Endodermal cell (in vitro differentiated cells): ENCODE data around the gene LLGL2. TPM values are rescaled to one million over a fixed set of nuclear protein-coding genes. Genes with fewer than 3 reads are reported as not detected.

Source experiments
- DNase-seq: peaks from one replicate; pipeline ENCODE4 v3.0.0-alpha.2; 2017
- H3K27ac ChIP-seq: 2 replicates; pipeline ENCODE4 v1.5.1; 2013; ENCODE audit warnings: mild to moderate bottlenecking, low read depth, low read length, moderate library complexity
- H3K27me3 ChIP-seq: 2 replicates; pipeline ENCODE4 v1.6.1; 2013; ENCODE audit warnings: mild to moderate bottlenecking, low read length, moderate library complexity; ENCODE audit not compliant: insufficient read depth, control insufficient read depth, poor library complexity, severe bottlenecking
- H3K36me3 ChIP-seq: 2 replicates; pipeline ENCODE4 v1.7.0; 2013; ENCODE audit warnings: mild to moderate bottlenecking, low read length, moderate library complexity; ENCODE audit not compliant: control insufficient read depth, insufficient read depth
- H3K4me1 ChIP-seq: one replicate; pipeline ENCODE4 v1.7.0; 2013; ENCODE audit warnings: low read length; ENCODE audit not compliant: control insufficient read depth, insufficient read depth
- H3K4me3 ChIP-seq: 2 replicates; pipeline ENCODE4 v1.5.1; 2013; ENCODE audit warnings: mild to moderate bottlenecking, low read length, moderate library complexity
- H3K9ac ChIP-seq: 2 replicates; pipeline ENCODE4 v1.6.1; 2013; ENCODE audit warnings: mild to moderate bottlenecking, low read length, moderate library complexity; ENCODE audit not compliant: poor library complexity, severe bottlenecking; ENCODE audit errors: extremely low read depth
- H3K9me3 ChIP-seq: 2 replicates; pipeline ENCODE4 v1.6.1; 2013; ENCODE audit warnings: mild to moderate bottlenecking, low read length, moderate library complexity; ENCODE audit not compliant: control insufficient read depth
- H3K27ac Mint-ChIP-seq: 2 replicates; pipeline ENCODE4 v1.8.0; 2020; ENCODE audit warnings: mixed read lengths
- H3K27me3 Mint-ChIP-seq: 2 replicates; pipeline ENCODE4 v1.8.0; 2021; ENCODE audit warnings: mild to moderate bottlenecking, mixed read lengths; ENCODE audit not compliant: insufficient read depth
- H3K36me3 Mint-ChIP-seq: 2 replicates; pipeline ENCODE4 v1.8.0; 2020; ENCODE audit warnings: low read depth, mixed read lengths
- H3K4me1 Mint-ChIP-seq: 2 replicates; pipeline ENCODE4 v1.8.0; 2020; ENCODE audit warnings: mixed read lengths
- H3K4me3 Mint-ChIP-seq: 2 replicates; pipeline ENCODE4 v1.8.0; 2020; ENCODE audit warnings: mild to moderate bottlenecking, moderate library complexity, mixed read lengths
- H3K9me3 Mint-ChIP-seq: 2 replicates; pipeline ENCODE4 v1.8.0; 2020; ENCODE audit warnings: mild to moderate bottlenecking, mixed read lengths
- CTCF ChIP-seq: fragments of 200-600 bp; sonication (generic); conservative IDR thresholded peaks from 2 replicates; pipeline ENCODE4 v1.5.0; 2021; ENCODE audit warnings: antibody characterized with exemption, mild to moderate bottlenecking
- WGBS, 2 experiments: methylation state at CpG; one replicate each; pipeline versions ENCODE4 v1.1.5 to v1.1.7; 2013; ENCODE audit warnings: missing lambda C conversion rate in 2 of 2, mixed read lengths in 1 of 2; ENCODE audit not compliant: insufficient coverage in 1 of 2, insufficient read length in 1 of 2; 5-methylcytosine and 5-hydroxymethylcytosine counted together
- long read RNA-seq, 4 experiments: library from polyadenylated mRNA in 2 of 4; library from RNA in 1 of 4; library from capped mRNA in 1 of 4; stranded (forward) in 3 of 4; unstranded in 1 of 4; transcript quantifications; one replicate each; pipeline ENCODE4 v2.0.0, GENCODE V29; 2020 to 2021; ENCODE audit warnings: inconsistent platforms in 1 of 4
- polyA plus RNA-seq, 2 experiments: library from polyadenylated mRNA; stranded (reverse); fragments of 50-300 nt; gene quantifications; one replicate each; pipeline ENCODE4 v1.2.3, GENCODE V29; 2013
- total RNA-seq, 2 donors: library from RNA; stranded (reverse); fragmentation: NEBNext Ultra II Directional in 1 of 2; extraction: Animal tissue kit (Norgen Biotek cat#: 25700) in 1 of 2; gene quantifications; 2 replicates in 1 of 2; 3 replicates in 1 of 2; pipeline ENCODE4 v1.2.1, GENCODE V29; 2021

LLGL2 gene
- 100 to 1,000 TPM; 128 to 149 TPM for total RNA-seq
- polyA plus RNA-seq (2013, experiment 1 of 2): 20.2 TPM
- polyA plus RNA-seq (2013, experiment 2 of 2): 16.5 TPM
- long read RNA-seq, experiment 1, transcript LLGL2-202 (10 exons, 1,374 nt): major isoform, 6 of 33 reads
- long read RNA-seq, experiment 1, partial matches to known transcripts: 13 of 33 reads
- long read RNA-seq, experiment 1, other reads (novel, unspliced or antisense): 13 of 33 reads
- long read RNA-seq, experiment 2, transcript LLGL2-202 (10 exons, 1,374 nt): minor isoform, 40 of 295 reads
- long read RNA-seq, experiment 2, transcript LLGL2-203 (26 exons, 3,509 nt): major isoform, 73 of 295 reads
- long read RNA-seq, experiment 2, transcript LLGL2-201 (25 exons, 3,480 nt): minor isoform, 30 of 295 reads
- long read RNA-seq, experiment 2, partial matches to known transcripts: 35 of 295 reads
- long read RNA-seq, experiment 2, other reads (novel, unspliced or antisense): 117 of 295 reads
- long read RNA-seq, experiment 3, partial matches to known transcripts: 57 of 72 reads
- long read RNA-seq, experiment 3, other reads (novel, unspliced or antisense): 13 of 72 reads
- long read RNA-seq, experiment 4, partial matches to known transcripts: 2 of 12 reads
- long read RNA-seq, experiment 4, other reads (novel, unspliced or antisense): 9 of 12 reads

GRCh38 chr17:75524970-75525805 lies at the start of gene LLGL2:
Gene LLGL2 (plus strand): TSS chr17:75525697. CDS start chr17:75543427, 17,730 bp downstream.
- H3K9me3 ChIP-seq: no peaks in the 10 kb centered on the region
- H3K4me1 Mint-ChIP-seq: peaks cover 13% of the 10 kb centered on the region
- H3K27ac ChIP-seq: no peak within 1 kb of the TSS
- WGBS, 2 experiments: 0% methylated on average over 6 to 107 of the region's 108 CpGs
- peak; percentile 75 for TF ChIP-seq CTCF
- peak within 1 kb of the TSS; percentile 60 for H3K9ac ChIP-seq
- H3K36me3 ChIP-seq: peaks cover 4% of the 10 kb centered on the region
- H3K36me3 Mint-ChIP-seq: peaks cover 19% of the 10 kb centered on the region
- H3K4me3 ChIP-seq: peak within 1 kb of the TSS; percentile 88
- H3K27me3 Mint-ChIP-seq: no peaks in the 10 kb centered on the region
- H3K27me3 ChIP-seq: peaks cover 8% of the 10 kb centered on the region
- H3K4me3 Mint-ChIP-seq: peak within 1 kb of the TSS; percentile 83
- H3K27ac Mint-ChIP-seq: peak within 1 kb of the TSS; percentile 85
- DNase-seq: peak; percentile 97
- H3K9me3 Mint-ChIP-seq: no peaks in the 10 kb centered on the region
- no peaks in the 10 kb centered on the region for H3K4me1 ChIP-seq

GRCh38 chr17:75475851-75476250 lies 49.6 kb upstream of the LLGL2 start:
- no peak overlapping the region for H3K4me3 ChIP-seq
- H3K36me3 ChIP-seq: peaks cover 15% of the 10 kb centered on the region
- Mint-ChIP-seq H3K4me1 (peaks cover 19% of the 10 kb centered on the region), H3K27me3 (peaks cover 45% of the 10 kb centered on the region), H3K27ac (no peak overlapping the region), H3K4me3 (no peak overlapping the region), H3K9me3 (no peaks in the 10 kb centered on the region), H3K36me3 (peaks cover 37% of the 10 kb centered on the region)
- peaks cover 45% of the 10 kb centered on the region for H3K27me3 ChIP-seq
- DNase-seq: peak; percentile 41
- peaks cover 3% of the 10 kb centered on the region for H3K4me1 ChIP-seq
- H3K9ac ChIP-seq: no peak overlapping the region
- TF ChIP-seq CTCF: no peak
- 90% methylated on average over 3 of the region's 3 CpGs; no CpG with 5 or more reads in 1 of the 2 experiments for WGBS, 2 experiments
- H3K27ac ChIP-seq: peak overlapping the region; percentile 72
- H3K9me3 ChIP-seq: no peaks in the 10 kb centered on the region

- Mint-ChIP-seq H3K36me3 (peaks cover 37% of the 10 kb centered on the region), H3K9me3 (no peaks in the 10 kb centered on the region), H3K4me3 (no peak overlapping the region), H3K27me3 (peaks cover 47% of the 10 kb centered on the region), H3K27ac (no peak overlapping the region), H3K4me1 (peaks cover 23% of the 10 kb centered on the region)
- Histone ChIP-seq H3K9me3 (no peaks in the 10 kb centered on the region), H3K36me3 (peaks cover 15% of the 10 kb centered on the region), H3K27ac (peak overlapping the region; percentile 68), H3K4me1 (peaks cover 3% of the 10 kb centered on the region), H3K4me3 (no peak overlapping the region), H3K27me3 (peaks cover 45% of the 10 kb centered on the region), H3K9ac (no peak overlapping the region)
- no peak for TF ChIP-seq CTCF
- DNase-seq: no peak
- WGBS, 2 experiments: 69 to 91% methylated on average over 5 to 8 of the region's 8 CpGs
These were observed 49.2 kb upstream of the LLGL2 start for GRCh38 chr17:75476271-75476671.
